H9 (cell line): ENCODE results near the gene KLK2. TPM values are rescaled to one million over a fixed set of nuclear protein-coding genes. Genes with fewer than 3 reads are reported as not detected.

ENCODE experiments used
- DNase-seq: peaks from one replicate; pipeline ENCODE4 v3.0.0-alpha.2; 2017
- H2AFZ ChIP-seq: one replicate; pipeline ENCODE4 v1.6.1; 2013; ENCODE audit warnings: mild to moderate bottlenecking, low read length, control low read depth, moderate library complexity
- H2AK5ac ChIP-seq: 2 replicates; pipeline ENCODE4 v1.6.1; 2013; ENCODE audit warnings: low read length, control low read depth, mixed read lengths; ENCODE audit not compliant: insufficient read length
- H2BK120ac ChIP-seq: one replicate; pipeline ENCODE4 v1.6.1; 2013; ENCODE audit warnings: low read depth, mild to moderate bottlenecking, low read length, control low read depth, inconsistent platforms; ENCODE audit not compliant: poor library complexity, severe bottlenecking
- H2BK12ac ChIP-seq: 2 replicates; pipeline ENCODE4 v1.6.1; 2013; ENCODE audit warnings: low read length, control low read depth, mixed read lengths, low read depth; ENCODE audit not compliant: insufficient read length
- H2BK15ac ChIP-seq: 2 replicates; pipeline ENCODE4 v1.6.1; 2013; ENCODE audit warnings: low read depth, low read length, control low read depth
- H2BK20ac ChIP-seq: one replicate; pipeline ENCODE4 v1.6.1; 2013; ENCODE audit warnings: low read depth, mild to moderate bottlenecking, low read length, control low read depth, inconsistent platforms; ENCODE audit not compliant: poor library complexity, severe bottlenecking
- H2BK5ac ChIP-seq: 2 replicates; pipeline ENCODE4 v1.6.1; 2013; ENCODE audit warnings: low read length, control low read depth, mixed read lengths; ENCODE audit not compliant: insufficient read length
- H3K14ac ChIP-seq: 2 replicates; pipeline ENCODE4 v1.6.1; 2013; ENCODE audit warnings: low read length, control low read depth; ENCODE audit not compliant: insufficient read depth
- H3K18ac ChIP-seq: 2 replicates; pipeline ENCODE4 v1.6.1; 2013; ENCODE audit warnings: low read depth, mild to moderate bottlenecking, mixed read lengths, low read length, control low read depth; ENCODE audit not compliant: insufficient read length
- H3K23ac ChIP-seq: 2 replicates; pipeline ENCODE4 v1.6.1; 2013; ENCODE audit warnings: low read length, control low read depth, mixed read lengths, low read depth; ENCODE audit not compliant: insufficient read length
- H3K23me2 ChIP-seq: 2 replicates; pipeline ENCODE4 v1.6.1; 2013; ENCODE audit warnings: low read depth, mild to moderate bottlenecking, mixed read lengths, low read length, control low read depth; ENCODE audit not compliant: insufficient read length, poor library complexity, severe bottlenecking
- H3K27ac ChIP-seq: 2 replicates; pipeline ENCODE4 v1.5.1; 2013; ENCODE audit warnings: low read length, control low read depth, mixed read lengths, low read depth; ENCODE audit not compliant: insufficient read length
- H3K27me3 ChIP-seq: 2 replicates; pipeline ENCODE4 v1.6.1; 2013; ENCODE audit warnings: low read length, control low read depth, inconsistent platforms; ENCODE audit not compliant: insufficient read depth
- H3K4ac ChIP-seq: 2 replicates; pipeline ENCODE4 v1.6.1; 2013; ENCODE audit warnings: low read depth, mild to moderate bottlenecking, control low read depth, inconsistent platforms, low read length, moderate library complexity
- H3K4me1 ChIP-seq: 2 replicates; pipeline ENCODE4 v1.6.1; 2013; ENCODE audit warnings: low read length, control low read depth, inconsistent platforms; ENCODE audit not compliant: insufficient read depth
- H3K4me2 ChIP-seq: 2 replicates; pipeline ENCODE4 v1.6.1; 2013; ENCODE audit warnings: low read length, control low read depth, mixed read lengths; ENCODE audit not compliant: insufficient read length, insufficient read depth
- H3K56ac ChIP-seq: 2 replicates; pipeline ENCODE4 v1.6.1; 2013; ENCODE audit warnings: low read depth, mild to moderate bottlenecking, mixed read lengths, low read length, control low read depth; ENCODE audit not compliant: insufficient read length
- H3K79me1 ChIP-seq: 2 replicates; pipeline ENCODE4 v1.6.1; 2013; ENCODE audit warnings: low read depth, mild to moderate bottlenecking, moderate library complexity, low read length, control low read depth, inconsistent platforms; ENCODE audit not compliant: insufficient read depth, poor library complexity, severe bottlenecking
- H3K79me2 ChIP-seq: 2 replicates; pipeline ENCODE4 v1.6.1; 2013; ENCODE audit warnings: low read length, control low read depth, inconsistent platforms; ENCODE audit not compliant: insufficient read depth
- H3K9ac ChIP-seq: 2 replicates; pipeline ENCODE4 v1.6.1; 2013; ENCODE audit warnings: low read length, control low read depth, mixed read lengths; ENCODE audit not compliant: insufficient read length; ENCODE audit errors: extremely low read depth
- H3K9me3 ChIP-seq: one replicate; pipeline ENCODE4 v1.6.1; 2013; ENCODE audit warnings: low read depth, low read length, inconsistent platforms; ENCODE audit not compliant: control insufficient read depth
- H3T11ph ChIP-seq: one replicate; pipeline ENCODE4 v1.6.1; 2013; ENCODE audit warnings: mild to moderate bottlenecking, low read length, control low read depth, inconsistent platforms
- H4K20me1 ChIP-seq: one replicate; pipeline ENCODE4 v1.6.1; 2013; ENCODE audit not compliant: control insufficient read depth, insufficient read length, insufficient read depth
- H4K5ac ChIP-seq: 2 replicates; pipeline ENCODE4 v1.6.1; 2013; ENCODE audit warnings: low read depth, mild to moderate bottlenecking, mixed read lengths, low read length, control low read depth; ENCODE audit not compliant: insufficient read length
- H4K8ac ChIP-seq: replicated peaks from 2 replicates; pipeline ENCODE4 v1.6.1; 2013; ENCODE audit warnings: low read length, control low read depth, mixed read lengths, low read depth; ENCODE audit not compliant: insufficient read length
- H4K91ac ChIP-seq: 2 replicates; pipeline ENCODE4 v1.6.1; 2013; ENCODE audit warnings: low read depth, mild to moderate bottlenecking, moderate library complexity, mixed read lengths, low read length, control low read depth; ENCODE audit not compliant: insufficient read length
- H3K27ac Mint-ChIP-seq, 3 experiments: 2 replicates in 2 of 3; 3 replicates in 1 of 3; pipeline ENCODE4 v1.8.0; 2020 to 2021; ENCODE audit warnings: mixed read lengths in 3 of 3, mild to moderate bottlenecking in 1 of 3, moderate library complexity in 1 of 3
- H3K27me3 Mint-ChIP-seq: 2 replicates; pipeline ENCODE4 v1.8.0; 2021; ENCODE audit warnings: low read depth, mild to moderate bottlenecking, moderate library complexity, mixed read lengths
- H3K36me3 Mint-ChIP-seq, 3 experiments: 2 replicates in 2 of 3; 3 replicates in 1 of 3; pipeline ENCODE4 v1.8.0; 2020 to 2021; ENCODE audit warnings: low read depth in 3 of 3, mixed read lengths in 3 of 3; ENCODE audit not compliant: insufficient read depth in 1 of 3
- H3K4me1 Mint-ChIP-seq, 2 experiments: 2 replicates each; pipeline ENCODE4 v1.8.0; 2020; ENCODE audit warnings: mixed read lengths in 2 of 2
- H3K4me3 Mint-ChIP-seq, 2 experiments: 2 replicates in 1 of 2; 3 replicates in 1 of 2; pipeline ENCODE4 v1.8.0; 2020 to 2021; ENCODE audit warnings: mild to moderate bottlenecking in 2 of 2, mixed read lengths in 2 of 2, moderate library complexity in 1 of 2
- H3K9me3 Mint-ChIP-seq, 2 experiments: 2 replicates in 1 of 2; 3 replicates in 1 of 2; pipeline ENCODE4 v1.8.0; 2020; ENCODE audit warnings: mild to moderate bottlenecking in 2 of 2, mixed read lengths in 2 of 2, moderate library complexity in 1 of 2
- WGBS: extraction: QIAGEN DNeasy Blood & Tissue Kit; methylation state at CpG from one replicate; pipeline ENCODE4 v1.1.7; 2013; ENCODE audit warnings: missing lambda C conversion rate, low lambda C conversion rate, mixed read lengths; ENCODE audit not compliant: insufficient read length; ENCODE audit errors: extremely low coverage; 5-methylcytosine and 5-hydroxymethylcytosine counted together
- total RNA-seq: library from RNA; stranded (reverse); gene quantifications from 2 replicates; pipeline ENCODE4 v1.2.1, GENCODE V29; 2021
- TF ChIP-seq, protein P1 (sequence below): fragments of 200-600 bp; sonication (generic); conservative IDR thresholded peaks from 3 replicates; pipeline ENCODE4 v1.8.0; 2021; ENCODE audit warnings: antibody characterized with exemption, mild to moderate bottlenecking

KLK2 gene
- total RNA-seq, 1 experiment from 2014 or later = not detected

DNA sequence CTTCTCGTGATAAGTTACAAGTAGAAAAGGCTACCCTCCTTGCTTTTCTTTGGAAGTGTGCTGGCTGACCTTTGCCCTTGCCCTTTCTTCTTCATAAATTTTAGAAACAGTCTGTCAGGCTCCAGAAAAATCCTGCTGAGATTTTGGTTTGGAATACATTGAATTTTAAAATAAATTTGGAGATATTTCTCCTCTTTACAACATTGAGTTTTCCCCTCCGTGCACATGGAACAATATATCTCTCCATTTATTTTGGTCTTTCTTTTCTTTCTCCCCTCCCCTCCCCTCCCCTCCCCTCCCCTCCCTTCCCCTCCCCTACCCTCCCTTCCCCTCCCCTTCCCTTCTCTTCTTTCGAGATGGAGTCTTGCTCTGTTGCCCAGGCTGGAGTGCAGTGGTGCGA is 29.4 kb downstream of the KLK2 start:
- Histone ChIP-seq H4K5ac (no peak overlapping the region), H4K91ac (no peak overlapping the region), H3K27ac (no peak overlapping the region), H2BK120ac (no peak overlapping the region), H4K8ac (no peak overlapping the region), H3K18ac (no peak overlapping the region), H3K23ac (no peak overlapping the region), H3K14ac (no peak overlapping the region), H2BK15ac (no peak overlapping the region), H2BK12ac (no peak overlapping the region), H3K56ac (no peak overlapping the region), H3K4me2 (no peak overlapping the region), H4K20me1 (no peaks in the 10 kb centered on the region), H3K4me1 (no peaks in the 10 kb centered on the region), H3K9ac (no peak overlapping the region), H2BK5ac (no peak overlapping the region), H3K27me3 (no peaks in the 10 kb centered on the region), H3K9me3 (no peaks in the 10 kb centered on the region), H3K79me2 (no peaks in the 10 kb centered on the region), H2BK20ac (no peak overlapping the region), H3T11ph (no peak overlapping the region), H3K4ac (no peak overlapping the region), H3K23me2 (no peaks in the 10 kb centered on the region), H2AFZ (no peak overlapping the region), H3K79me1 (no peaks in the 10 kb centered on the region), H2AK5ac (no peak overlapping the region)
- Mint-ChIP-seq H3K4me3 (no peak overlapping the region), H3K36me3 (no peaks in the 10 kb centered on the region), H3K27ac (no peak overlapping the region), H3K4me1 (peaks cover 0 to 10% of the 10 kb centered on the region in 2 experiments; a peak in 2 of 4 replicates), H3K27me3 (peaks cover 38% of the 10 kb centered on the region), H3K9me3 (no peaks in the 10 kb centered on the region)
- WGBS = no CpG with 5 or more reads among the region's 4 CpGs
- DNase-seq = no peak
- TF ChIP-seq, protein P1, sequence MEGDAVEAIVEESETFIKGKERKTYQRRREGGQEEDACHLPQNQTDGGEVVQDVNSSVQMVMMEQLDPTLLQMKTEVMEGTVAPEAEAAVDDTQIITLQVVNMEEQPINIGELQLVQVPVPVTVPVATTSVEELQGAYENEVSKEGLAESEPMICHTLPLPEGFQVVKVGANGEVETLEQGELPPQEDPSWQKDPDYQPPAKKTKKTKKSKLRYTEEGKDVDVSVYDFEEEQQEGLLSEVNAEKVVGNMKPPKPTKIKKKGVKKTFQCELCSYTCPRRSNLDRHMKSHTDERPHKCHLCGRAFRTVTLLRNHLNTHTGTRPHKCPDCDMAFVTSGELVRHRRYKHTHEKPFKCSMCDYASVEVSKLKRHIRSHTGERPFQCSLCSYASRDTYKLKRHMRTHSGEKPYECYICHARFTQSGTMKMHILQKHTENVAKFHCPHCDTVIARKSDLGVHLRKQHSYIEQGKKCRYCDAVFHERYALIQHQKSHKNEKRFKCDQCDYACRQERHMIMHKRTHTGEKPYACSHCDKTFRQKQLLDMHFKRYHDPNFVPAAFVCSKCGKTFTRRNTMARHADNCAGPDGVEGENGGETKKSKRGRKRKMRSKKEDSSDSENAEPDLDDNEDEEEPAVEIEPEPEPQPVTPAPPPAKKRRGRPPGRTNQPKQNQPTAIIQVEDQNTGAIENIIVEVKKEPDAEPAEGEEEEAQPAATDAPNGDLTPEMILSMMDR = no peak
